ENCODE measurements around the gene MSH4. TPM values are rescaled to one million over a fixed set of nuclear protein-coding genes. Genes with fewer than 3 reads are reported as not detected.

MSH4 gene
- total and polyA plus RNA-seq, 5 donors, result 0.16 to 0.76 (median 0.50) TPM

DNA sequence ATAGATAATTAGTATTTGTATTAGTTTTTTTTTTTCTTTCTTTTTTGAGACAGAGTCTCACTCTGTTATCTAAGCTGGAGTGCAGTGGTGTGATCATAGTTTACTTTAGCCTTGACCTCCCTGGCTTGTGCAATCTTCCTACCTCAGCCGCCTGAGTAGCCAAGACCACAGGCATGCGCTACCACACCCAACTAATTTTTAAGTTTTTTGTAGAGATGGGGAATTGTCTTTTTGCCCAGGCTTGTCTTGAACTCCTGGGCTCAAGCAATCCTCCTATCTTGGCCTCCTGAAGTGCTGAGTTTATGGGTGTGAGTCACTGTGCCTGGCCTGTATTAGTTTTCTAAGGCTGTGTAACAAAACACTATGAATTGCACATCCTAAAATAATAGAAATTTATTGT lies 58.3 kb downstream of the MSH4 start:
- H3K9me3 ChIP-seq (ENCODE audit: control insufficient read depth, low read length), result no peaks in the 10 kb centered on the region
- ATAC-seq, result no peak

DNA sequence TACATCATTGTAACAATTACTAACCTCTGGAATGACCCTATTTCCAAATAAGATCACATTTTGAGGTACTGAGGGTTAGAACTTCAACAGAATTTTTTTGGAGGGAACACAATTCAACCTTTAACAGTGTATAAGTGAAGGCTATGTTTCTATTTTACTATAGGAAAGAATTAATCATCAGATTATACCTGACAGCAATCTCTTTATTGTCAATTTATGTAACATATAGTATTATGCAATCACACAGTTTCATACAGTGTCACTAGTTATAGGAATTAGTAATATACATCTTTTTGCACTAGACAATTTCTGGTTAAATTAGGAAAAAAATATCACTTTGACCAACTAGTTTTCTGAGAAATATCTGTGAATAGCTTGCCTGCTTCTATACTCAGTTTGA lies 59.1 kb downstream of the MSH4 start:
- Histone ChIP-seq H3K4me3 (ENCODE audit: low read length) (no peak overlapping the region), H3K9me3 (ENCODE audit: control insufficient read depth, low read length) (no peaks in the 10 kb centered on the region), H3K27me3 (ENCODE audit: control insufficient read depth, insufficient read depth) (no peaks in the 10 kb centered on the region), H3K27ac (ENCODE audit: low read length) (no peak overlapping the region), H3K4me1 (ENCODE audit: control insufficient read depth, insufficient read depth, low read length) (no peaks in the 10 kb centered on the region)
- intact Hi-C loops (cut with DNase I), result no loop called here
- DNase-seq (no peak), ATAC-seq (no peak)

More for the DNA sequence above, 58.3 kb downstream of the MSH4 start:
- no peak for DNase-seq
- Histone ChIP-seq H3K27me3 (ENCODE audit: control insufficient read depth, insufficient read depth) (no peaks in the 10 kb centered on the region), H3K27ac (ENCODE audit: low read length) (no peak overlapping the region), H3K4me3 (ENCODE audit: low read length) (no peak overlapping the region), H3K4me1 (ENCODE audit: control insufficient read depth, insufficient read depth, low read length) (no peaks in the 10 kb centered on the region)
- 76% methylated on average over 2 of the region's 2 CpGs for WGBS
- intact Hi-C loops (cut with DNase I), result no loop called here

DNA sequence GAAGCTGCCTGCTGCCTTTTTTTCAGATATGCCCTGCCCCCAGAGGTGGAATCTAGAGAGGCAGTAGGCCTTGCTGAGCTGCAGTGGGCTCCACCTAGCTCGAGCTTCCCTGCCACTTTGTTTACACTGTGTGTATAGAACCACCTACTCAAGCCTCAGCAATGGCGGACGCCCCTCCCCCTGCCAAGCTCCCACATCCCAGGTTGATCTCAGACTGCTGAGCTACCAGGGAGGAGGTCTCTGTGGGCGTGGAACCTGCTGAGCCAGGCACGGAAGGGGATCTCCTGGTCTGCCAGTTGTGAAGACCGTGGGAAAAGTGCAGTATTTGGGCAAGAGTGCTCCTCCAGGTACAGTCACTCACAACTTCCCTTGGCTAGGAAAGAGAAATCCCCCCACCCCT lies 65.1 kb downstream of the MSH4 start:
- DNase-seq, result no peak
- whole genome bisulfite sequencing, result 64% methylated on average over 6 of the region's 6 CpGs
- no peak overlapping the region for H3K27ac ChIP-seq (ENCODE audit: low read length)
- H3K4me1 ChIP-seq (ENCODE audit: control insufficient read depth, insufficient read depth, low read length), result no peaks in the 10 kb centered on the region
- no peaks in the 10 kb centered on the region for H3K9me3 ChIP-seq (ENCODE audit: control insufficient read depth, low read length)
- no peak for ATAC-seq
- no peak overlapping the region for H3K4me3 ChIP-seq (ENCODE audit: low read length)
- intact Hi-C loops (cut with DNase I), result no loop called here
- H3K27me3 ChIP-seq (ENCODE audit: control insufficient read depth, insufficient read depth), result no peaks in the 10 kb centered on the region

DNA sequence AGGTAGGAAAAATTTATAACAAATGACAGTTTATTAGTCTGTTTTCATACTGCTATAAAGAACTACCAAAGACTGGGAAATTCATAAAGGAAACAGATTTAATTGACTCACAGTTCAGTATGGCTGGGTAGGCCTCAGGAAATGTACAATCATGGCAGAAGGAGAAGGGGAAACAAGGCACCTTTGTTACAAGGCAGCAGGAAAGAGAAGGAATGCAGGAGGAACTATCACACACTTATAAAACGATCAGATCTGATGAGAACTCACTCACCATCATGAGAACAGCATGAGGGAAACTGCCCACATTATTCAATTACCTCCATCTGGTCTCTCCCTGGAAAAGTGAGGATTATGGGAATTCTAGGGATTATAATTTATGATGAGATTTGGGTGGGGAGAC lies 74.3 kb downstream of the MSH4 start:
- Histone ChIP-seq H3K4me3 (ENCODE audit: low read length) (no peak overlapping the region), H3K9me3 (ENCODE audit: control insufficient read depth, low read length) (no peaks in the 10 kb centered on the region), H3K27ac (ENCODE audit: low read length) (no peak overlapping the region), H3K27me3 (ENCODE audit: control insufficient read depth, insufficient read depth) (no peaks in the 10 kb centered on the region), H3K4me1 (ENCODE audit: control insufficient read depth, insufficient read depth, low read length) (no peaks in the 10 kb centered on the region)
- intact Hi-C loops (cut with DNase I), result no loop called here
- ATAC-seq (no peak), DNase-seq (no peak)
- WGBS, result 44% methylated on average over 1 of the region's 1 CpG

DNA sequence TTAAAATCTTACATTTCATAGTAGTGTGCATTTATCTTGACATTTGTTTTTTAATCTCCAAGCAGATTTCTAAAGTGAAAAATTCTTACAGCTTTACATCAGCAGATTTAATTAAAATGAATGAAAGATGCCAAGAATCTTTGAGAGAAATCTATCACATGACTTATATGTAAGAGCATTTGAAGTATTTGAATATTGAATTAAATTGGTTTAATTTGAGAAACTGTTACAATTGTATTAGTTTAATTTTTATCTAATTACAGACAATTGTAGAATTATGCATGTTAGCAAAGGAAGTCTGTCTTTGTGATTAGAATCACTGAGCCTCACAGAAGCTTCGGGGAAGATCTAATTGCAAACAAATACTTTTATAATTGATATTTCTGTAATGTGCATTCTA lies 83.3 kb downstream of the MSH4 start:
- intact Hi-C loops (cut with DNase I), result no loop called here
- WGBS, result 68% methylated on average over 1 of the region's 1 CpG
- DNase-seq (no peak), ATAC-seq (no peak)
- no peak overlapping the region for H3K27ac ChIP-seq (ENCODE audit: low read length)
- H3K4me1 ChIP-seq (ENCODE audit: control insufficient read depth, insufficient read depth, low read length), result no peaks in the 10 kb centered on the region
- H3K4me3 ChIP-seq (ENCODE audit: low read length), result no peak overlapping the region
- H3K9me3 ChIP-seq (ENCODE audit: control insufficient read depth, low read length), result no peaks in the 10 kb centered on the region
- no peaks in the 10 kb centered on the region for H3K27me3 ChIP-seq (ENCODE audit: control insufficient read depth, insufficient read depth)

DNA sequence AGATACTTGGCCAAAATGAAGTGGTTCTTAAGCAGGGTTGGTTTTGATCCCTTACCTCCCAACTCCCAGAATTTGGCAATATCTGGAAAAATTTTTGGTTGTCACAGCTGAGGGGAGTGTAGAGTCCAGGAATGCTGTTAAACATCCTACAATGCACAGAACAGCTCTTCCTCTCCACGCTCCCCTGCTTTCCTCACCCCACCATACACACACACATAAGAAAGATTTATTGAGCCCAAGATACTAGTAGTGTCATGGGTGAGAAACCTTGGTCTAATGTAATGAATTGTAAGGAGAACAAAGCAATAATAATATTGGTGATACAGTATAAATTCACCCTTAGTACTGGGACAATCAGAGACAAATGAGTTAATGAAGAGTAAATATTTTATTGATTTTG lies 87.8 kb downstream of the MSH4 start:
- Histone ChIP-seq H3K4me1 (ENCODE audit: control insufficient read depth, insufficient read depth, low read length) (no peaks in the 10 kb centered on the region), H3K9me3 (ENCODE audit: control insufficient read depth, low read length) (no peaks in the 10 kb centered on the region), H3K4me3 (ENCODE audit: low read length) (no peak overlapping the region), H3K27ac (ENCODE audit: low read length) (no peak overlapping the region), H3K27me3 (ENCODE audit: control insufficient read depth, insufficient read depth) (no peaks in the 10 kb centered on the region)
- intact Hi-C loops (cut with DNase I), result no loop called here
- DNase-seq (no peak), ATAC-seq (no peak)
- 72% methylated on average over 1 of the region's 1 CpG for WGBS

DNA sequence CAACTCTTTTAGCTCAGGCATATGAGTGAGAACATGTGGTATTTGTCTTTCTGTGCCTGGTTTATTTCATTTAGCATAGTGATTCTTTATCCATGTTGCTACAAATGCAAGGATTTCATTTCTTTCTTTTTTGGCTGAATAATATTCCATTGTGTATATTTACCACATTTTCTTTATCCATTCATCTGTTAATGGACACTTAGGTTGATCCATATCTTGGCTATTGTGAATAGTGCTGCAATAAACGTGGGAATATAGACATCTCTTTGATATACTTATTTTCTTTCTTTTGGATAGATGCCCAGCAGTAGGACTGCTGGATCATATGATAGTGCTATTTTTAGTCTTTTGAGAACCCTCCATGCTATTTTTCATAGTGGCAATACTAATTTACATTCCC lies 104.7 kb downstream of the MSH4 start:
- DNase-seq (no peak), ATAC-seq (no peak)
- intact Hi-C loops (cut with DNase I), result no loop called here
- no peaks in the 10 kb centered on the region for H3K27me3 ChIP-seq (ENCODE audit: control insufficient read depth, insufficient read depth)
- H3K4me1 ChIP-seq (ENCODE audit: control insufficient read depth, insufficient read depth, low read length), result no peaks in the 10 kb centered on the region
- no peaks in the 10 kb centered on the region for H3K9me3 ChIP-seq (ENCODE audit: control insufficient read depth, low read length)
- no peak overlapping the region for H3K4me3 ChIP-seq (ENCODE audit: low read length)
- H3K27ac ChIP-seq (ENCODE audit: low read length), result no peak overlapping the region
- 14% methylated on average over 1 of the region's 1 CpG for WGBS

DNA sequence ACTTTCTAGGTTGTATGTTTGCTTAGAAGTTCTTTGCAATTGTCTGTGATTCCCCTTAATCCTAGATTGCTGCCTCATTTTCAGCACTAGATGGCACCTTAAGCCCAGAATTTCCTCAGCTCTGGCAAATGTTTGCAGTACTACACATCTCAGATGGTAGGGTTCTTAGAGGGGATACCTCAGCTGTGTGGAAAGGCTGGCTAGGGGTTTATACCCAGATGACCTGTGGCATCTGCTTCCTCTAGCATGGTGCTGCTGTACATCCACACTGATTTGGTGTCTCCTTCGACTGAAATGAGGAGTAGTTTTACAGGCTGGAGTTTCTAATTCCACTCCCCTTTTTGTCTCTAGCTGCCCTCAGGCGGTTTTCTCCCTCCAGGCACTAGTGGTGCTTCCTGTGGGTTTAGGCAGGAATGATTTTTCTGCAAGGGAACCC lies 112.1 kb downstream of the MSH4 start:
- no peak for ATAC-seq
- H3K27ac ChIP-seq (ENCODE audit: low read length), result no peak overlapping the region
- H3K4me1 ChIP-seq (ENCODE audit: control insufficient read depth, insufficient read depth, low read length), result no peaks in the 10 kb centered on the region
- intact Hi-C loops (cut with DNase I), result no loop called here
- no peaks in the 10 kb centered on the region for H3K9me3 ChIP-seq (ENCODE audit: control insufficient read depth, low read length)
- 39% methylated on average over 2 of the region's 2 CpGs for WGBS
- no peak for DNase-seq
- no peaks in the 10 kb centered on the region for H3K27me3 ChIP-seq (ENCODE audit: control insufficient read depth, insufficient read depth)
- H3K4me3 ChIP-seq (ENCODE audit: low read length), result no peak overlapping the region

DNA sequence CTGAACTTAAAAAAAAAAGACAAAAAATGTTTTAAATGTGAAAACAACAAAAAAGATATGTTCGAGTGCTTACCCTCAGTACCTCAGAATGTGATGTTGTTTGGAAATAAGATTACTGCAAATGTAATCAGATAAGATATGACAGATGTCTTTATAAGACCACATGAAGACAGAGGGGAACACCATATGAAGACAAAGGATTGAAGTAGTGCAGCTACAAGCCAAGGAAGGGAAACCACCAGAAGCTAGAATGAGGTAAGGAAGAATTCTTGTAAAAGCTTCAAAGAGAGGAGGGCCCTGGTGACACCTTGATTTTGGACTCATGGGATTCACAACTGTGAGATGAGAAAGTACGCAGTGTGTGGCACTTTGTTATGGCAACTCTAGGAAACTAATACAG lies 120.2 kb downstream of the MSH4 start:
- Histone ChIP-seq H3K4me1 (ENCODE audit: control insufficient read depth, insufficient read depth, low read length) (no peaks in the 10 kb centered on the region), H3K27ac (ENCODE audit: low read length) (no peak overlapping the region), H3K4me3 (ENCODE audit: low read length) (no peak overlapping the region), H3K9me3 (ENCODE audit: control insufficient read depth, low read length) (no peaks in the 10 kb centered on the region), H3K27me3 (ENCODE audit: control insufficient read depth, insufficient read depth) (no peaks in the 10 kb centered on the region)
- WGBS, result 76% methylated on average over 2 of the region's 2 CpGs
- ATAC-seq (no peak), DNase-seq (no peak)
- intact Hi-C loops (cut with DNase I), result no loop called here

DNA sequence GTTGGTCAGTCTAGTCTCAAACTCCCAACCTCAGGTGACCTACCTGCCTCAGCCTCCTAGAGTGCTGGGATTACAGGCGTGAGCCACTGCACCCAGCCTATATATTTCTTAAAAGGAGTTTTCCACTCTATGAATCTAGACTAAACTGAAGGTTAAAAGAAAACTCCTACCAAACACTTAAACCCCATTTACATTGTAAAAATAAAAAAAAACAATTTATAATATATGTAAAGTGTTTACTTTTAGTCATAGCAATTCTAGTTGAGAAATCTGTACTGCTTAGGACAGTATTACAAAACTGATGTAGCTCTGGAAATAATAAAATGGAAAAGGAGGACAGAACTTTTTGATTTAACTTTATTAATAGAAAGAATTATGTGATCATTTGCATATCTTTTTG lies 126.0 kb downstream of the MSH4 start:
- no peak overlapping the region for H3K4me3 ChIP-seq (ENCODE audit: low read length)
- no peaks in the 10 kb centered on the region for H3K27me3 ChIP-seq (ENCODE audit: control insufficient read depth, insufficient read depth)
- no peak for DNase-seq
- no peaks in the 10 kb centered on the region for H3K4me1 ChIP-seq (ENCODE audit: control insufficient read depth, insufficient read depth, low read length)
- ATAC-seq, result no peak
- no peak overlapping the region for H3K27ac ChIP-seq (ENCODE audit: low read length)
- H3K9me3 ChIP-seq (ENCODE audit: control insufficient read depth, low read length), result no peaks in the 10 kb centered on the region
- intact Hi-C loops (cut with DNase I), result no loop called here
- 85% methylated on average over 1 of the region's 1 CpG for WGBS

DNA sequence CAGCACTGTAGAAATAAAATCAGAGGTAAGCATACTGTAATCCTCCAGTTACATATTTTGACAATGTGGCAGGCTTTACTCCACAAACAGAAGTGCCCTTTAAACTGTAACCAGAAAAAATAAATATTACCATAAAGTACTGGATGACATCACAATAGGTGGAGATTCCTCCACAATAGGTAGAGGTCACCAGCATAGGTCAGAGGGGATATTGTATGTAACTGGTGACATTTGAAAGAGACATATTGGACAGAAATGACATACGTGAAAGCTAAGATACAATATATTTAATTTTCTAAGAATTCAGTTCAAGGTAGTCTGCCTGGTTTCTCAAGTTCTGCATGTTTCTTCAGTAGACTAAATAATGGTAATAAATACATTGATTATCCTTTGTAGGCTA lies 135.6 kb downstream of the MSH4 start, which contains the start of gene ASB17:
Gene ASB17, minus strand, starts transcription at position 101 of the 400 bp plus-strand sequence. CDS start 113 bp downstream, outside the sequence.
- Histone ChIP-seq H3K27me3 (ENCODE audit: control insufficient read depth, insufficient read depth) (no peaks in the 10 kb centered on the region), H3K9me3 (ENCODE audit: control insufficient read depth, low read length) (no peaks in the 10 kb centered on the region), H3K4me1 (ENCODE audit: control insufficient read depth, insufficient read depth, low read length) (no peaks in the 10 kb centered on the region), H3K4me3 (ENCODE audit: low read length) (no peak within 1 kb of the TSS), H3K27ac (ENCODE audit: low read length) (no peak within 1 kb of the TSS)
- DNase-seq, result no peak
- no peak for ATAC-seq
- intact Hi-C loops (cut with DNase I), result no loop called here
- WGBS, result 85% methylated on average over 1 of the region's 1 CpG

DNA sequence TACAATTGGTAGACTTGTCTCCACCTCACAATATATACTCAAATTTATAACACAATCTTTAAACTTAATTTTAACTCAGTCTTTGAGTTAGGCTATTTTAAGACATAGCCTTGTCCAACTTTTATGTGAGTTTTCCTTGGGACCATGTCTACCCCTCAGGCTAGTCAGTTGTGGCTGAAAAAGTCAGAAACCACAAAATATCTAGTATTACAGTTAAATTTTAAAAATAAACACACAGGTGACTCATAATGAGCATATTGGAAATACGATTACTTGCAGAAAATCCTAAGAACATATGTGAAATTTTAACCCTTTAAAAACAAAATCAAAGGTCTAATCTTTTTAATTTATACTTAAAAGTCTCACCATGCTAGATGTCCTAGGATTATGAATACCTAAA lies 140.4 kb downstream of the MSH4 start:
- no peak for DNase-seq
- intact Hi-C loops (cut with DNase I), result no loop called here
- Histone ChIP-seq H3K27ac (ENCODE audit: low read length) (no peak overlapping the region), H3K4me1 (ENCODE audit: control insufficient read depth, insufficient read depth, low read length) (no peaks in the 10 kb centered on the region), H3K4me3 (ENCODE audit: low read length) (no peak overlapping the region), H3K9me3 (ENCODE audit: control insufficient read depth, low read length) (no peaks in the 10 kb centered on the region), H3K27me3 (ENCODE audit: control insufficient read depth, insufficient read depth) (no peaks in the 10 kb centered on the region)
- 38% methylated on average over 1 of the region's 1 CpG for WGBS
- ATAC-seq, result no peak

Data from right cardiac atrium (tissue), 5 donors.